GM21528 (cell line): ENCODE results near the gene PPA1.
"Not testable (repeated sequence)": the region's sequence is repeated elsewhere in the genome, so short reads cannot be mapped to it uniquely, and the experiment has no call there.

Source experiments
- ATAC-seq: cut with Tn5 transposase; IDR thresholded peaks from one replicate; pipeline ENCODE4 v1.9.1; 2021; ENCODE audit warnings: mild to moderate bottlenecking, moderate library complexity; ENCODE audit not compliant: unreplicated experiment, low FRiP score

PPA1 gene

DNA sequence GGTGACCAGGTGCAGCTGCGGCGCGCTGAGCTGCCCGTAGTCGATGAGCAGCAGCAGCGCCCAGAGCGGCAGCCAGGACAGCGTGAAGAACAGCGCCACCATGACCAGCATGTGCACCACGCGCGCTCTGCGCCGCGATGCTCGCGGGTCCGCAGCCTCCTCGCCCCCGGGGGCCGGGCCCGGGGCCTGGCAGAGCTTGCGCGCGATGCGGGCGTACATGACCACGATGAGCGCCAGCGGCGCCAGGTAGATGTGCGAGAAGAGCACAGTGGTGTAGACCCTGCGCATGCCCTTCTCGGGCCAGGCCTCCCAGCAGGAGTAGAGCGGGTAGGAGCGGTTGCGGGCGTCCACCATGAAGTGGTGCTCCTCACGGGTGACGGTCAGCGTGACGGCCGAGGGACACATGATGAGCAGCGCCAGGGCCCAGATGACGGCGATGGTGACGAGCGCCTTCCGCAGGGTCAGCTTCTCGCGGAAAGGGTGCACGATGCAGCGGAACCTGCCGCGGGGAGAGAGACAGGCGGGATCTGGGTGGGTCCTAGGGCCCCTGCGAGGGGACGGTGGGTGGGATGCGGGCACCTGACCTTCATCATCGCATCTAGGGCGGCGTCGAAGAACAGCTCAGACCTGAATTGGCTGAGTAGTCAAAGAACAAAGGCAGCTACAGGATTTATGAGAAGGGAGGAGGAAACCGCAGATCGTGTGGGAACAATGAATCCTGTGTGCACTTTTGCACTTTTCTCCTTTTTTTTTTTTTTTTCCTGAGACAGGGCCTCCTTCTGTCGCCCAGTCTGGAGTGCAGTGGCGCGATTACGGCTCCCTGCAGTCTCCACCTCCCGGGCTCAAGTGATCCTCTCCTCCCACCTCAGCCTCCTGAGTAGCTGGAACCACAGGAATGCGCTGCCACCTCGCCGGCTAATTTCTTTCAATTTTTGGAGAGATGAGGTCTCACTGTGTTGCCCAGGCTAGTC, 22.4 kb upstream of the PPA1 start:
- no peak for ATAC-seq

GRCh38 chr10:70254778-70255328, 21.6 kb upstream of the PPA1 start:
- no peak for ATAC-seq

GRCh38 chr10:70253878-70254765, 20.9 kb upstream of the PPA1 start:
- no peak for ATAC-seq

- ATAC-seq, result no peak
These were observed 17.9 kb upstream of the PPA1 start for GRCh38 chr10:70250961-70251680.

DNA sequence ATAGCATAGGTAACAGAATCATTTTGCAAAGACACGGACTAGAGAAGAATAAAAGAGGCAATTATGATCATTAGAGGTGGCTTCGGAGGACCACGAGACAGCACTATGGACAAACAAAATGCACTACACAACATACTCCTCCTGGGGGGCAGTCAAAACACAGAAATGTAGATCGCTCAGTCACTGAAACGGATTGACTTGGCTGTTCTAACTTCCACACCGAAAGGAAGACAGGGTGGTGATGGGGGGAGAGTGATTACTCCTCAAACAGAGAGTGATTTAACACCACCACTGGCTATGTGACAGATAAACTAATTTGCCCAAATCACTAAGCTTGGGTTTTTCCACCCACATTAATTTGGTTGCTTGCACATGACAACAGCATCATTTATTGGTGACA, 14.1 kb upstream of the PPA1 start:
- ATAC-seq, result no peak

GRCh38 chr10:70241081-70241480, 7.9 kb upstream of the PPA1 start:
- no peak for ATAC-seq

GRCh38 chr10:70239986-70240385, 6.8 kb upstream of the PPA1 start:
- not testable (repeated sequence) for ATAC-seq

DNA sequence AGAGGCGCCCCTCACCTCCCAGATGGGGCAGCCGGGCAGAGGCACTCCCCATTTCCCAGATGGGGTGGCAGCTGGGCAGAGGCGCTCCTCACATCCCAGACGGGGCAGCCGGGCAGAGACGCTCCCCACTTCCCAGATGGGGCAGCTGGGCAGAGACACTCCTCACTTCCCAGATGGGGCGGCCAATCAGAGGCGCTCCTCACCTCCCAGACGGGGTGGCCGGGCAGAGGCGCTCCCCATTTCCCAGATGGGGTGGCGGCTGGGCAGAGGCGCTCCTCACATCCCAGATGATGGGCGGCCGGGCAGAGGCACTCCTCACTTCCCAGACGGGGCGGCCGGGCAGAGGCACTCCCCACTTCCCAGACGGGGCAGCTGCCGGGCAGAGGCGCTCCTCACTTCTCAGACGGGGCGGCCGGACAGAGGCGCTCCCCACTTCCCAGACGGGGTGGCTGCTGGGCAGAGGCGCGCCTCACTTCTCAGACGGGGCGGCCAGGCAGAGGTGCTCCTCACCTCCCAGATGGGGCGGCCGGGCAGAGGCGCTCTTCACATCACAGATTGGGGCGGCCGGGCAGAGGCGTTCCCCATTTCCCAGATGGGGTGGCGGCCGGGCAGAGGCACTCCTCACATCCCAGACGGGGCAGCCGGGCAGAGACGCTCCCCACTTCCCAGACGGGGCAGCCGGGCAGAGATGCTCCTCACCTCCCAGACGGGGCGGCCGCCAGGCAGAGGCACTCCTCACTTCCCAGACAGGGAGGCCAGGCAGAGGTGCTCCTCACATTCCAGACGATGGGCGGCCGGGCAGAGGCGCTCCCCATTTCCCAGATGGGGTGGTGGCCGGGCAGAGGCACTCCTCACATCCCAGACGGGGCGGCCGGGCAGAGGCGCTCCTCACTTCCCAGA, 6.1 kb upstream of the PPA1 start:
- not testable (repeated sequence) for ATAC-seq

GRCh38 chr10:70237958-70238536, 4.8 kb upstream of the PPA1 start:
- ATAC-seq, result not testable (repeated sequence)

DNA sequence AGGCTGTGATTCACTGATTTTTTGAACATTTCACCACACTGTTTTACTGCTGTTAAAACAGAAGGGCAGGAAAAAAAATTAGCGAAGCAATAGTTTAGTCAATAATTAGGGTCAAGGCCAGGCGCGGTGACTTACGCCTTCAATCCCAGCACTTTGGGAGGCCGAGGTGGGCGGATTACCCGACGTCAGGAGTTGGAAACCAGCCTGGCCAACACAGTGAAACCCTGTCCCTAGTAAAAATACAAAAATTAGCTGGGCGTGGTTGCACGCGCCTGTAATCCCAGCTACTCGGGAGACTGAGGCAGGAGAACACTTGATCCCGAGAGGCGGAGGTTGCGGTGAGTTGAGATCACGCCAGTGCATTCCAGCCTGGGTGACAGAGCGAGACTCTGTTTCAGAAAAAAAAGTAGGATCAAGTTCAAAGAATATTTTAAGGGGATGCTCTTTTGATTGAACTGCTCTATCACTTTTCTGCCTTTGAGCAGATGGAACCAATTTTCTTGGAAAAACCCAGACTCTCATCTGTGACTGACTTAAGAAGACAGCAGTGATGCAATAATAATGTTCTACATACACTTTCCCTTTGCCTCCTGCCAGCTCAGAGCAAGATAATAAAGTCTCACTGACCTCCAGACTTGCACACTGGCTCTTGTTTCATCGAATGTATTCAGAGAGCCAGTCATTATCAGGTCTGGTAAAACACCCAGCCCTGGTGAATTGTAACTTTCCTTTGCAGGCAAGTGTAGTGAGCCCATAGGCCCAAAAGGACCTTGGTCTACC, 1.6 kb upstream of the PPA1 start:
- no peak for ATAC-seq

- no peak for ATAC-seq
These were observed 691 bp upstream of the PPA1 start for GRCh38 chr10:70233939-70234300.

GRCh38 chr10:70232859-70233108, 445 bp downstream of the PPA1 start:
- no peak for ATAC-seq

- no peak for ATAC-seq
These were observed 922 bp downstream of the PPA1 start for GRCh38 chr10:70232155-70232858.

DNA sequence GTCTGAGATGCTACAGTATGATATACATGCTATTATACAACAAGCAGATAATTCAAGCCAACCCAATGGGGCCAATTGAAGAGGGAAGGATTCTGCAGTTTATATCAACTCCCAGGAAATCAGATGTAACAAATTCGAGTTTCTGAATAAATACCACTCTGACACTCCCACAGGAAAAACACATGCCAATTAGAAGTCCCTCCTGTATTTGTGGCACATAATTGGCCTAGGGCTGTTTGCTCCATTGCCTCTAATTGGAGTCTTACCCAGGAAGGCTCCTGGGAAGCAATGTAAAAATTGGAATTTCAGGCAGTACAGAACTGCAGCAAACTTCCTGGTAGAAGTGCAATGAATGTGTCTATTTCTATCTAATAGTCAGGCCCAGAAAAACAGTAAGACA, 4.7 kb downstream of the PPA1 start:
- ATAC-seq, result no peak

- ATAC-seq, result no peak
These were observed 5.5 kb downstream of the PPA1 start for GRCh38 chr10:70227548-70228320.

DNA sequence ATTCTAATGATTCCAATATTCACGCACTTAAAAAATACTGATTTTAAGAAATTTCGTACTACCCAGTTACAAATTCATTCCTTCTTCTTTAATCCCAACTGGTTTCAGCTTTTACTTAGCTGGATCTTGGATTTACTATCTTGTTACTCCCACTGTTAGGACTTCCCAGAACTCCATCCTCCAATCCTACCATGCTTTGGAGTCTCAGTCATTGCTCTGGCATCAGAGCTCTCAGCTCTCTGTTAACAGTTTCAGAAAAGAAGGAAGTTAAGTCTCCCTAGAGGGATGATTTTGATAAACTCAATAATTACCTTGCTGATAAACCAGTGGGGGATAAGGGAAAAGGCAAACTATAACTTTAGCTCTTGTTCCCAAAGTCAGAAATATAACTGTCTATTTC, 9.5 kb downstream of the PPA1 start:
- no peak for ATAC-seq

DNA sequence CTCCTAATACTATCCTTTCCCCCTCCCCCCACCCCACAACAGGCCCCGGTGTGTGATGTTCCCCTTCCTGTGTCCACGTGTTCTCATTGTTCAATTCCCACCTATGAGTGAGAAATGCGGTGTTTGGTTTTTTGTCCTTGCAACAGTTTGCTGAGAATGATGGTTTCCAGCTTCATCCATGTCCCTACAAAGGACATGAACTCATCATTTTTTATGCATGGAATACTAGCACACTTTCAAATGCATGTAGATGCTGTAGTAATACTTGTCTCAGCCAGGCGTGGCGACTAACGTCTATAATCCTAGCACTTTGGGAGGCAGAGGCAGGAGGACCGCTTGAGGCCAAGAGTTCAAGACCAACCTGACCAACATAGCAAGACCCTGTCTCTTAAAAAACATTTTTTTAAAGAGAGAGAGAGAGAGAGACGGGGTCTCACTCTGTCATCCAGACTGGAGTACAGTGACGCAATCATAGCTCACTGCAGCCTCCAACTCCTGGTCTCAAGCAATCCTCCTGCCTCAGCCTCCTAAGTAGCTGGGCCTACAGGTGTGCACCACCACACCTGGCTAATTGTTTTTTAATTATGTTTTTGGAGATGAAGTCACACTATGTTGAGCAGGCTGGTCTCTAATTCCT, 10.3 kb downstream of the PPA1 start:
- ATAC-seq, result not testable (repeated sequence)
